COLO829 (cell line): Measurements from ENCODE around the gene DPF3.

ENCODE experiments used
- DNase-seq: peaks from one replicate; pipeline ENCODE4 v3.0.0; 2012; ENCODE audit warnings: low spot score

DPF3 gene

DNA sequence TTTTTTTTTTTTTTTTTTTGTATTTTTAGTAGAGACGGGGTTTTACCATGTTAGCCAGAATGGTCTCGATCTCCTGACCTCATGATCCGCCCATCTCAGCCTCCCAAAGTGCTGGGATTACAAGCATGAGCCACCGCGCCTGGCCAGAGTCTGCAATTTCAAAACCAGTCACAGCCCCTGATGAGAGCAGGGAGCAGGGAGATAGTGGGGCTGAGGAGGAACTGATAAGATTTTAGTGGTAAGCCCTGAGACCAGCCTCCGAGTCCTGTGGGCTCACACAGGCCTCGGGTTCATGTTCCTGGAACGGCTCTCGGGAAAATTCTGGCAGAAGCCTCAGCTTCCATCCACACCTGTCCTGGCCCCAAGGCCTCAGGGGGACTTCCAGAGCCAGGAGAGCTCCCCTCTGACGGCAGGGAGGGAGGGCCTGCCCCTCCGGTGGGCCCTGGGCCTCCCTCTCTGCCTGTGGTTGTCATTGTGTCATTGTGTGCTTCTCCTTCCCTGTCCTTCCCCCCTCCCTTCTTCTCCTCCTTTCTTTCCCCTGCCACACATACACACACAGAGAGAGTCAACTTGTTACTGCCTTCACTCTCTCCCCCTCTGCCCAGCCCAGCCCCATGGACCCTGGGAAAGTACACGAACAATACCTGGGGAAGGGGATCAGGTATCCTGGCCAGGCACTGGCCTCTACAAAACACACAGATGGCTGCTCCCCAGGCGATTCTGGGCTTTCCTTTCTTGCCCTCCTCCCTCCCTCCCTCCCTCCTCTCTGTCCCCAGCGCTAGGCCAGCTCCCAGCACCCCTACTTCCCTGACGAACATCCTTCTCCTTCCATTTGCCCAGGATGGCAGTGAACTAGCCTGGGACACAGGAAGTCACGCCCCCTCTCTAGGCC lies 294.1 kb downstream of the DPF3 start:
- no peak for DNase-seq

GRCh38 chr14:72598306-72598705 lies 295.6 kb downstream of the DPF3 start:
- DNase-seq: no peak

DNA sequence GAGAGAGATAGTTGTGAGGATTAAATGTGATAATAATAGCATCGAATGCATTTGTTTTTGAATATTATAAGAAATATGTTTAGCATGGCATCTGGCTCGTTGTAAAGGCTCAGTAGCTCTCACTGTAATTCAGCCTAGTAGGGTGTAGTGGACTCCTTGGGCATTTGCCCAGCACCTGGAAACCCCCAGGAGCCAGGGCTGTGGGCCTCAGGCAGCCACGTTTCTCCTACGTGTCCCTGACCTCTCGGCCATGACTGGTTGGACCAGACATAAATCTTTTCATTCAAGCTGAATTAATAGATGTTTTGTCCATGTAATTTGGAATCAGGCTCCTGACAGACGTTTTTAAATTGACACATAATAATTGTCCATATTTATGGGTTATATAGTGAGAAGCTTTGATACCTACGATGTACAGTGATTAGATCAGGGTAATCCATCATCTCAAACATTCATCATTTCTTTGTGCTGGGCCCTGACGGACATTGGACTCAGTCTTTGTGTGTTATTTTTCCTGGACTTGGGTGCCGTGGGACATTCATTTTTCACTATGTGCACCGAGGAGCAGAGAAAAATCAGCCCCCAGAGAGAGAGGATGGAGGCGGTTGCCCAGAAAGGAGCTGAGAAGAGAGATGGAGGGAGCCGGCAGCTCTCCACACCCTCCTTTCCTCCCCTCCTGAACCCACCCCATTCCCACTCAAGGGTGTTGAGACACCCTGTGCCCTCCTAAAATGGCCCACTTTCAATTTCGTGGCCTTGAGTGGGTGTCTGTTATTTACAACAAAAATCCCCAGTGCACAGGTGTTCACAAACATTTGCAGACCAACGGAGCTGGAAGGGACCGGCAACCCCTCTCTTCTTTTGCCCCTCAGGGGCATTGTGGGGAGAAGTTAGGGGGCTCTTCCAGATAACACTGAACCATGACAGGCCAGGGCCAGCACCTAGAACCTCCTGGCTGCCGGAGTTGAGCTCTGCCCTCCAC lies 296.4 kb downstream of the DPF3 start:
- no peak for DNase-seq

DNA sequence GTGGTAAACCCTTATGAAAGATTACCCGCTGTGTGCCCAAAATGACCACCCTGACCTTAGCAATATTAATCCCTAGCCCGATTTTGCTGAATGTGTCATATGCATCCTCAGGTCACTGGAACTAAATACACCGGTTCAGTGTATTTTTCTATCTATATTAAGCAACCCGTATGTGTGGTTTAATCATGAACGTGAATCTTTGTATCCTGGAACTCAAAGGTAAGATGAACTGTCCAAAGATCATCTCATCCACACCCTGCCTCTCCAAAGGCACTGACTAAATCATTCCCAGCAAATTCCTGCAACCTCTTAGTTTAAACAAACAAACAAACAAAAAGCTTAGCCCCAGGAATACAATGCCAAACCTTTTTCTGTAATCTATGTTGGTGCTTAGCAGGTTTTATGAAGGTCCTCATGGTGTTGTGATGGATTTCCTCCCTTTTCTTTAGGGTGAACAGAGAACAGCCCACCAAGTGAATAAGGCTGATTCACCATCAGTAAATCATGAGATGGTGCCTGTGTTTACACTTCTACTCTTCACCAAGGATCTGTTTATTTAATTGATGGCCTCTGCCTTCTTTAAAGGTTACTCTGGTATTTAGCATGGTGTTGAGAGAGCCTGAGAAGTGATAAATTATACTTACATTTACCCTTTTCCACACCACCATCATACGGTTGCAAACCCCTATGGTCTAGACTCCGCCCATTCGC lies 298.6 kb downstream of the DPF3 start:
- DNase-seq: no peak

DNA sequence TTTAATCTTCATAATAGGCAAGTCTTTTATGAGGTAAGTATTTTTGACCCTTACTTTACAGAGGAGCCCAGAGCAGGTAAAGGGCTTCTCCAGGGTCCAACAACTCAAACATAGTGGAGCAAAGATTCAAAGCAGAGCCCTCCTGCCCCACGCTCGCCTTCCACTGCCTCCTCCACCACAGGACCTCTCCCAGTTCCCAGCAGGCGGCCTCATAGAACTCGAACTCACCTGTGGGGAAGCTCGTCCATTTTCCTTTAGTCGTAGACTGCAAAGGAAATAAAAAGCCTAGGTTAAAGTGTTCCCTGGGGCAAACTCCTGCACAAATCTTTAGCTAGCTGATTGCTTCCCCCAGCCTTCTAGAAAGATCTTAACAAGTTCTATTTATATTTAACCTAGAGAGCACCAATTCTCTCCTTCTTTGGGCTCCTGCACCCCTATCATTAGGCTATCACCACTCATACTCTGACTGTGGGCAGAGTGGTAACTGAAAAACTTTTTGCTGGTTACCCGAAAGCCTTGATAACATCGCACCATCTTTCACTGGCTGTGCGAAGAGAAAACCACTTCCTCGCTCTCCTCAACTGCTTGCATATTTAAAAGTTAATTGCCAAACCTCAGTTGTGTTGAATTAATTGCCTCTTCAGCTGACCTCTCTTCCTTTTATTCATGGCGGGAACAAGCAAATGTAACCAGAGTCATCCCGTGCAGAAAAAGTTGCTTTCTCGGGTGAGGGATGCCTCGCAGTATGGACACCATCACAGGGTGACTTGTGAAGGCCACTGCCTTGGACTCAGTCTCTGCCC lies 299.6 kb downstream of the DPF3 start:
- DNase-seq: no peak

GRCh38 chr14:72591391-72591790 lies 302.5 kb downstream of the DPF3 start:
- no peak for DNase-seq

GRCh38 chr14:72590577-72590976 lies 303.3 kb downstream of the DPF3 start:
- no peak for DNase-seq

DNA sequence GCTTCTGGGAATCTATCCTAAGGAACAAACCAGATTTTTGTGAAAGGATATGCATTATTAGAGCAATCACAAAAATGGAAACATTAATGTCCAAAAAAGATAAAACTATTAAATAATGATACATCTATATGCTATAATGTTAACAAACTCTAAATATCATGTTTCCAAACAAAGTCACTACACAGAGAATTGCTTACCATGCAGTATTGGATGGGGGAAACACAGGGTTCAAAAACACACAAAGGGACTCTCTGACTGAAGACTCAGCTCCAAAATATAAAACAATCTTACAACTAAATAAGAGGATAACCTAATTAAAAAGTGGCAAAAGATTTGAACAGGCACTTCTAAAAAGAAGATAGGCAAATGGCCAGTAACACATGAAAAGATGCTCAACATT lies 304.2 kb downstream of the DPF3 start:
- no peak for DNase-seq

- DNase-seq: no peak
Measured at GRCh38 chr14:72588521-72588920, 305.4 kb downstream of the DPF3 start.

GRCh38 chr14:72583316-72584272 lies 310.3 kb downstream of the DPF3 start:
- no peak for DNase-seq

- no peak for DNase-seq
Measured at GRCh38 chr14:72582582-72582981, 311.3 kb downstream of the DPF3 start.

- no peak for DNase-seq
Measured at GRCh38 chr14:72578514-72578913, 315.4 kb downstream of the DPF3 start.

- DNase-seq: no peak
Measured at GRCh38 chr14:72577521-72577920, 316.4 kb downstream of the DPF3 start.

DNA sequence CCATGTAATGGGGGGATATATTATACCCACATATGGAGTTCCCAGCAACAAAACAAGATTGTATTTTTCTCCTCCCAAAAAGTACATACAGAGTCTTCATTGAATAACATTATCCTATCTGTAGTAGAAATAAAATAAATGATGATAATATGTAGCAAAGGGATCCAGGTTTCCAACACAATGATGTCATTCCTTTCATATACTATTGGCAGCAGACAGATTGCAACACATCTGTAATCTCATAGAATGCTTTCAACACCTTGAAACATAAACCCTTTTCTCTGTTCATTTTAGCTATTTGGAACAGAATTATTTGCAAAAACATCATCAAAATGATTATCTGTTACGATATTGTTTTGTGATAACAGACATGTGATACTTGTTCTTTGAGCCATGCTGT lies 317.6 kb downstream of the DPF3 start:
- DNase-seq: no peak

DNA sequence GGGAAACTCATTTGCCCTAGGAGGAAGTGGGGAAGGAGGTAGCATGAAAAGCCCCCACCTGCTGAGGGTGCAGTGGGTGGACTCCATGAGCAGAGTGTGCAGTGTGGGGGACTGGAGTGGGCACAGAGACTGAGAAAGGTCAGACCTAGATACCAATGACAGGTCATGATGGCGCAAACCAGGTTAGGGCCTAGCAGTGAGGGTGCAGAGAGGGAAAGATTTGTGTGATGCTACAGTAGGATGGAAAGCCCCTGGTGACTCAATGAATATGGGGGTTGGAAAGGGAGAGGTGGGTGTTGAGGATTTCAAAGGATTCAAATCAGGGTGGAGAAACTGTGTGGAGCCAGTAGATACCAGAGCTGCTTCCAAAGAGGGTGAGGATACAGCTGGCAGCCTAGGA lies 319.2 kb downstream of the DPF3 start:
- DNase-seq: no peak

GRCh38 chr14:72573725-72574417 lies 320.0 kb downstream of the DPF3 start:
- DNase-seq: no peak
